ACC112 (cell line): ENCODE results near the gene MBD1.

Experiments
- H2AFZ ChIP-seq: fragments of 200-600 bp; sonication (generic); one replicate; pipeline ENCODE4 v1.6.0; 2017; ENCODE audit warnings: antibody characterized with exemption, low read length; ENCODE audit not compliant: unreplicated experiment
- H3K27ac ChIP-seq: fragments of 200-600 bp; sonication (generic); 2 replicates; pipeline ENCODE4 v1.5.1; 2014; ENCODE audit warnings: low read depth, mild to moderate bottlenecking, antibody characterized with exemption, low read length, moderate library complexity
- H3K27me3 ChIP-seq: fragments of 200-600 bp; sonication (generic); 2 replicates; pipeline ENCODE4 v1.6.1; 2014; ENCODE audit warnings: mild to moderate bottlenecking, antibody characterized with exemption, low read length, moderate library complexity, mixed read lengths; ENCODE audit not compliant: insufficient read depth
- H3K36me3 ChIP-seq: fragments of 200-600 bp; sonication (generic); 2 replicates; pipeline ENCODE4 v1.6.1; 2016; ENCODE audit warnings: mild to moderate bottlenecking, antibody characterized with exemption, low read length, moderate library complexity, mixed read lengths; ENCODE audit not compliant: insufficient read depth
- H3K4me1 ChIP-seq: fragments of 200-600 bp; sonication (generic); one replicate; pipeline ENCODE4 v1.6.1; 2016; ENCODE audit warnings: low read length, mixed read lengths; ENCODE audit not compliant: insufficient read depth, unreplicated experiment, control insufficient read depth
- H3K4me3 ChIP-seq: fragments of 200-600 bp; sonication (generic); 2 replicates; pipeline ENCODE4 v1.5.1; 2014; ENCODE audit warnings: mild to moderate bottlenecking, low read depth, low read length
- H3K79me2 ChIP-seq: fragments of 200-600 bp; sonication (generic); one replicate; pipeline ENCODE4 v1.6.0; 2016; ENCODE audit warnings: low read length; ENCODE audit not compliant: control insufficient read depth, unreplicated experiment, insufficient read depth

MBD1 gene

DNA sequence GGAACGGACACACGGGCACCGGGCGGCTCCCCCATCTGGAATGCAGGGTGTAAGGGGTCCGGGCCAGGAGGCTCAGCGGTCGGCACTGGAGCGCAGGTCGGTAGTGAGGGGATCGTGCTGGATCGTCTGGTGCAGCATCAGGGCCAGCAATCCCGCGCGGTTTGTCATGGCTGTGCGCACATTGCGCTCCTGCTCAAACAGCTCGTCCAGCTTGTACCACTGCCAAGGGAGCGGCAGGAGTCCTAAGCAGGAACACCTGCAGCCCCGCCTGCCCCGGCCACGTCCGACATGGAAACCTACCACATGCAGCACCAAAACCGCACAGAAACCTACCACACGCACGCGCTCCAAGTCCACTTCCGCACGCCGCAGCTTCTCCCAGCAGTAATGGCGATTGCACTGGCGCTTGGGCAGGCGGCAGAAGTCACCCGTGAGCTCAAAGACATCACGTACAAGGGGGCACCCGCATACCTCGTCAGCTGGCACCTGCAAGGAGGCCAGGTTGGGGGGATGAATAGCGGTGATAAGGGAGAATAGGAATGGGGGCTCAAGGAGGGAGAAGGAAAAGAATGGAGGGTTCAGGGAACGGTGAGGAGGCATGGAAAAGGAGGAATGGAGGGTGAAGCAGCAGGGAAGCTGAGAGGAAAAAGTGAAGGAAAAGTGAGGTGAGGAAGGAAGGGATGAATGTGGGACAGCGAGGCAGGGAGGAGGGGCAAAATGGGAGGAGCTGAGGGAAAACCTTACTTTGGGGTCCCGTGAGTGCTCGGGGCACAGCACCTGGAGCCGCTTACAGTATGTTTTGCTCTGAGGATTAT lies 1.4 kb upstream of the MBD1 start:
- Histone ChIP-seq H3K27ac (no peak overlapping the region), H3K79me2 (peaks cover 37% of the 10 kb centered on the region), H3K4me1 (peaks cover 35% of the 10 kb centered on the region), H3K27me3 (no peaks in the 10 kb centered on the region), H3K4me3 (peak overlapping the region; percentile 83; the same call in 1 of the 2 replicates), H2AFZ (no peak overlapping the region), H3K36me3 (peaks cover 21% of the 10 kb centered on the region)

DNA sequence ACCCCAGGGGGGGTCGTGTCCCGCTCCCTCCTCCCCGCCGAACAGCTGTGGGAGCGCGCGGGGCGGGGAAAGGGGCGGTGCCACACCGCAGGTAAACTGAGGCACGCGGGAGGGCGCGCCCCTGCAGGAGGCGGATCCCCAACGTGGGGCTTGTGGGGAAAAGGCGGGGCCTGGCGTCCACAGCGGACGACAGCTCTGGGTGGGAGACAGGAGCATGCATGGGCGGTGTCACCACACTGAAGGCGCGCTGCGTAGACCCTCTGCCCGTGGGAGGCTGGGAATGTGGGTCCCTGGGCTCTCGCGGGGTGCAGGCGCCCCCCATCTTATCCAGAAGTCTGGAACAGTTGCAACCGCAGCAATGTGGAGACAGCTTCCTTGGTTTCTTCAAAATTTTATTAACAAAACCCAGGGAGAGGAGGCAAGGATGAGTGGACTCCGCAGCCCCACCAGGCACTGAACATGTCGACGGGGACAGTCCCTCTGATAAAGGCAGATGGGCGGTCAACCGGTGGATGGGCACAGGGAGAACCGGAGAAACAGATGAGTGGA lies 723 bp upstream of the MBD1 start:
- peaks cover 35% of the 10 kb centered on the region for H3K4me1 ChIP-seq
- peaks cover 21% of the 10 kb centered on the region for H3K36me3 ChIP-seq
- H2AFZ ChIP-seq, result peak overlapping the region; percentile 41
- H3K27me3 ChIP-seq, result no peaks in the 10 kb centered on the region
- H3K27ac ChIP-seq, result peak overlapping the region; percentile 59
- H3K79me2 ChIP-seq, result peaks cover 33% of the 10 kb centered on the region
- H3K4me3 ChIP-seq, result peak overlapping the region; percentile 83

DNA sequence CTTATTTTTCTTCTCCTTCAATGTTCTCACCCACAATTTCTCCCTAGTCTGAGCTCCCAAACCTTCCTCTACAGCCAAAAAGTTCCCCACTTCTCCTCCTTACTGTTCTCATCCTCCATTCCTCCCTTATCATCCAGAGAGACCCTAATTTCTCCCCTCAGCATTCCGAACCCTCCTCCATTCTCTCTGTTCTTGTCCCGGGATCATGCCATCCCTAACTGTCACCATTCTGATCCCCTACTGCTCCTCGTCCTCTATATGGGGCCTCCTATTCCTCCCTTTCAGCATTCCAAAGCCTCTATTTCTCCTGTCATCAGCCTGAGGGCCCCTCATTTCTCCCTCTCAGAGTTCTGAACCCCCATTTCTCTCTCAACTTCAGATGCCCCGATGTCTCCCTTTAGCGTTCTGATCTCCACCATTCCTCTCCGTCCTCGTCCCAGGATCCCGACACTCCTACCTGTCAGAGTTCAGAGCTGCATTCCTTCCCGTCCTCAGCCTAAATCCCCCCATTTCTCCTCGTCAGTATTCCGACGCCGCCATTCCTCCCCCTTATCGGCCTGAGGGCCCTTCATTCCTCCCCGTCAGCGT lies 522 bp downstream of the MBD1 start:
- H3K79me2 ChIP-seq, result peaks cover 28% of the 10 kb centered on the region
- H3K4me1 ChIP-seq, result peaks cover 35% of the 10 kb centered on the region
- H3K27ac ChIP-seq, result peak overlapping the region; percentile 59
- peaks cover 31% of the 10 kb centered on the region for H3K36me3 ChIP-seq
- peak overlapping the region; percentile 83 for H3K4me3 ChIP-seq
- H3K27me3 ChIP-seq, result no peaks in the 10 kb centered on the region
- peak overlapping the region; percentile 41 for H2AFZ ChIP-seq

DNA sequence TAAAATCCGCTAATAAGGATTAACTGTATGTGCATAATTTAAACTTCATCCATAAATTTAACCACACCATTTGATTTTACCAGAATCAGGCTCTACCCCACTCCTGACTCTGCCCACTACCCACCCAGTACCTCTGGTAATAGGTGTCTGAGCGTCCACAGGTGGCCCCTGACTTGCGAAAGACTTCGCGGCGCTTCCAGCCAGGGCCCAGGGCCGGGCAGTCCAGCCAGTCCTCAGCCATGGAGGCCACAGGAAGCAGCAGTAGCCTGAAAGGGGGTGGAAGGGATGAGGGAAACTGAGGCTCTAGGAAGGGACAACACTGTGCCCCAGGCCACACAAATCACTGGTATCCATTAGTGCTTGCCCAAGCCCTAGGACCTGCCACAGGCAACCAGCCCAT lies 1.6 kb downstream of the MBD1 start:
- H3K79me2 ChIP-seq, result peaks cover 28% of the 10 kb centered on the region
- no peak overlapping the region for H3K27ac ChIP-seq
- H3K27me3 ChIP-seq, result no peaks in the 10 kb centered on the region
- no peak overlapping the region for H2AFZ ChIP-seq
- peak overlapping the region; percentile 83 for H3K4me3 ChIP-seq
- peaks cover 32% of the 10 kb centered on the region for H3K4me1 ChIP-seq
- H3K36me3 ChIP-seq, result peaks cover 31% of the 10 kb centered on the region

DNA sequence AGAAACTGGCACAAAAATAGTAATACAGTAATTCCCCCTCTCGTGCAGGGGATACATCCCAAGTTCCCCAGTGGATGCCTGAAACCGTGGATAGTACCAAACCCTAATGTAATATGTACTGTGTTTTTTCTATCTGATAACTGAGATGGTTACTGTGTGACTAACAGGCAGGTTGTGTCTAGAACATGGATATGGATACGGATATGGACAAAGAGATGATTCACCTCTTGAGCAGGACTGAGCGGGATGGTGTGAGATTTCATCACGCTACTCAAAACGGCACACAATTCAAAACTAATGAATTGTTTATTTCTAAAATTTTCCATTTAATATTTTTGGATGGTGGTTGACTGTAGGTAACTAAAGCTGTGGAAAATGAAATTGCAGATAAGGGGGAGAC lies 3.4 kb downstream of the MBD1 start:
- Histone ChIP-seq H3K4me1 (peaks cover 22% of the 10 kb centered on the region), H3K4me3 (no peak overlapping the region), H3K27me3 (no peaks in the 10 kb centered on the region), H3K27ac (peak overlapping the region; percentile 48), H3K79me2 (peaks cover 28% of the 10 kb centered on the region), H3K36me3 (peaks cover 29% of the 10 kb centered on the region), H2AFZ (no peak overlapping the region)

DNA sequence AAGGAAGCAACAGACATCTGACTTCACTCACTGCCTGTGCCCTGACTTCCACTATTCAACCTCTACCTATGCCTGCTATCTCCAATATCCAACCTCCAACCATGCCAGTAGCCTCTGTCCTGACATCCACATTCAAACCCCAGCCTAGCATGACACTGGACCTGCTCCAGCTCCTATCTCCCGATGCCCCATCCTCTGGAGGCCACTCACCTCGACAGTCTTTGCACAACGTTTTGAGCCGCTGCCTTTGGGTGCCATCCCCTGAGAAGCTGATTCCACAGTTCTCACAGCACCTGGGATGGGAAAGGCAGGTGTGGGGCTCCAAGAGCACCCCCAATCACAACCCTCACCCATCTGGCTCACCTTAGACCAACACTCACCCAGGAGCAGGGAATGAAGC lies 4.9 kb downstream of the MBD1 start:
- H2AFZ ChIP-seq, result no peak overlapping the region
- no peaks in the 10 kb centered on the region for H3K27me3 ChIP-seq
- peaks cover 29% of the 10 kb centered on the region for H3K36me3 ChIP-seq
- H3K79me2 ChIP-seq, result peaks cover 28% of the 10 kb centered on the region
- no peak overlapping the region for H3K27ac ChIP-seq
- no peak overlapping the region for H3K4me3 ChIP-seq
- H3K4me1 ChIP-seq, result peaks cover 18% of the 10 kb centered on the region

DNA sequence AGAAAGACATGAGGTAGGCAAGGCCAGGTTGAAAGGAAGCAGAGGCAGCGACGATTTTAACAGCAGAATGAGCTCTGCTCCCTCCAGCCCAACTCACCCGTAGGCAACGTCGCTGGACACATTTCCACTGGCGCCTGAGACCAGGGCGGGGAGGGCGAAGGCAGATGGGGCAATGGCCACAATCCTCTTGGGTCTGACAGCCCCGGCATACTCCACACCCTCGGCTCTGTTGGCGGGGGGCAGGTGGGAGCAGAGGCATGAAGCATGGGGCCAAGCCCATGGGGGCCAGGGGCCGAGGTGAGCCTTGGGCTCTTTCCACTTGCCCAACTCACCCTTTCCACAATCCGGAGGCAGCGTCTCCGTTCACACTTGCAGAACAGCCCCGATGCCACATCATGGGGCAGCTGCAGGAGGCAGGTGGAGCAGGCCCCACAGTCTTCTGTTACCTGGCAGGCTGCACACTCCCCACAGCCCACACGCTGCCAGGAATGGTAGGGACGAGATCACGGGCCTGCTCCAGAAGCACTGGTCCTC lies 5.8 kb downstream of the MBD1 start:
- Histone ChIP-seq H3K27ac (no peak overlapping the region), H3K79me2 (peaks cover 21% of the 10 kb centered on the region), H3K4me3 (no peak overlapping the region), H2AFZ (no peak overlapping the region), H3K4me1 (peaks cover 18% of the 10 kb centered on the region), H3K36me3 (peaks cover 29% of the 10 kb centered on the region), H3K27me3 (no peaks in the 10 kb centered on the region)

DNA sequence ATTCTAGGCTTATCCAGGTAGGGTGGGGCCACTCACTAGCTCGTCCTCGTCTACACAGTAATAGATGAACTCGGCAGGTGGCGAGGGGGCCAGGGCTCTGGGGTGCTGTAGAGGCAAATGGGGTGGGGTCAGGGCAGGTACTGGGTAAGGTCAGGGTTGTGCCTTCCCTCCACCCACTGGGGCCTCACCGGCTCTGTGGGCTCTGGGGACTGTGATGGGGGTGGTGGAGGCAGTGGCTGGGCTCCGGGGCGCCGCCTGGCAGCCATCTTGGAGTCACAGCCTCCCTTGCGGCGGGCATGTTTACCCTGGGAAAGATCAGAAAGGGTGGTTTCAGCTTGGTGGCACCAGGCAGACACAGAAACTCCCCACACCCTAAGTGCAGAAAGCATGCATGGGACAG lies 6.4 kb downstream of the MBD1 start:
- Histone ChIP-seq H3K4me1 (peaks cover 13% of the 10 kb centered on the region), H3K27me3 (no peaks in the 10 kb centered on the region), H3K36me3 (peaks cover 29% of the 10 kb centered on the region), H3K27ac (no peak overlapping the region), H2AFZ (no peak overlapping the region), H3K79me2 (peaks cover 15% of the 10 kb centered on the region), H3K4me3 (no peak overlapping the region)

DNA sequence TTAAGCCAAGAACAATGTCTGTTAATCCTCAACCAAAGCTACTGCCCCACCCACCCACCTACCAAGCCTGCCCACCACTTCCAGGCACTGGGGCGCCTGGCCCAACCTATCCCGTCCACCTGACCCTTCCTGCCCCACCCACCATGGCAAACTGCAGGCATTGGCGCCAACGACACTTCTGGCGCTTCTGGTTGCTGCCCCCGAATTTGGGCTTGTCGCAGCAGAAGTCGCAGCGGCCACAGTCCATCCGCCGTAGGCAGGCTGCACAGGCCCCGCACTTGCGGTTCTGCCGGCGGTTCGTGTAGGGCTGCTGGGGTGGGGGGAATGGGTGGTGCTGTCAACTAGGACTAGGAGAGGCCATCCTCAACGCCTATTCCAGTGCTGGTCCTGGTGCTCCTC lies 7.3 kb downstream of the MBD1 start:
- Histone ChIP-seq H3K27ac (no peak overlapping the region), H3K4me1 (peaks cover 4% of the 10 kb centered on the region), H3K27me3 (no peaks in the 10 kb centered on the region), H3K4me3 (no peak overlapping the region), H3K79me2 (peaks cover 6% of the 10 kb centered on the region), H2AFZ (no peak overlapping the region), H3K36me3 (peaks cover 20% of the 10 kb centered on the region)

DNA sequence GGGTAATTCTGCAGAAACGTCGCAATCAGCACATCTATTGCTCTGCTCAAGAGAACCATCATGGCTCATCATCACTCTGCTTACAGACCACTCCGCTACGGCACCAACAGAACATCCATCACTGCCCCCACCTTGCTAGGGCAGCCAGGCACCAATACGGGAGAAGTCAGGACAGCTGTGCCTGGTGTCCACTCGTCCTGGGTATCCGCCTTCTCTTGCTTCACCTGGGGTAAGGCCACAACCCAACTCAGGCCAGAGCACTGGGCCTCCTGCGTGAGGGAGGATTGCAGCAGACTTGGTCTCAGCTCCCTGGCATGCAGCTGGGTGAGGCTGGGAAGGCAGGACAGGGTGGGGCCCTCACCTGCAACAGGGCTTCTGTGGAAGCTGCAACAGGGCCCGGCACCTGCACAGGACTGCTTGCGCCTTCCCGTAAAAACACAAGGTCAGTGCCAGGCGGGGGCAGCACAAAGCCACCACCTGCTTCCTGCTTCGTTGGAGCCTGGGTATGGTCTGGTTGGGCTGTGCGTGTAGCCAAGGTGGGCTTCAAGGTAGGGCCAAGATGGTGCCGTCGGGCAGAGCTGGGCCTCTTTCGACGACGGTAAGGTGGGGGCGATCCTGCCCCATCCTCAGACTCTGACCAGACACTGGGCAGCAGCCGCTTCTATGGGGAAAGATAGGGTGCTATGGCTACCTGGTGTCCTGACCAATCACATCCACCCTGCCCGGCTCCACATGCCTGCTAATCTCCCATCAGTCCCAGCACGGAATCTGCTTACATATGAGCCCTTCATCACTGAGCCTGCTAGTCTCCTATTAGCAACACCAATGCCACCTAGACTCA lies 7.9 kb downstream of the MBD1 start:
- H3K79me2 ChIP-seq, result no peaks in the 10 kb centered on the region
- no peak overlapping the region for H2AFZ ChIP-seq
- H3K4me3 ChIP-seq, result no peak overlapping the region
- H3K27me3 ChIP-seq, result no peaks in the 10 kb centered on the region
- no peak overlapping the region for H3K27ac ChIP-seq
- H3K4me1 ChIP-seq, result no peaks in the 10 kb centered on the region
- peaks cover 14% of the 10 kb centered on the region; the same call in 1 of the 2 replicates for H3K36me3 ChIP-seq
